Measurements from ENCODE around the gene DYNLT1.
"Not testable (repeated sequence)": the region's sequence is repeated elsewhere in the genome, so short reads cannot be mapped to it uniquely, and the experiment has no call there.

DYNLT1 gene

DNA sequence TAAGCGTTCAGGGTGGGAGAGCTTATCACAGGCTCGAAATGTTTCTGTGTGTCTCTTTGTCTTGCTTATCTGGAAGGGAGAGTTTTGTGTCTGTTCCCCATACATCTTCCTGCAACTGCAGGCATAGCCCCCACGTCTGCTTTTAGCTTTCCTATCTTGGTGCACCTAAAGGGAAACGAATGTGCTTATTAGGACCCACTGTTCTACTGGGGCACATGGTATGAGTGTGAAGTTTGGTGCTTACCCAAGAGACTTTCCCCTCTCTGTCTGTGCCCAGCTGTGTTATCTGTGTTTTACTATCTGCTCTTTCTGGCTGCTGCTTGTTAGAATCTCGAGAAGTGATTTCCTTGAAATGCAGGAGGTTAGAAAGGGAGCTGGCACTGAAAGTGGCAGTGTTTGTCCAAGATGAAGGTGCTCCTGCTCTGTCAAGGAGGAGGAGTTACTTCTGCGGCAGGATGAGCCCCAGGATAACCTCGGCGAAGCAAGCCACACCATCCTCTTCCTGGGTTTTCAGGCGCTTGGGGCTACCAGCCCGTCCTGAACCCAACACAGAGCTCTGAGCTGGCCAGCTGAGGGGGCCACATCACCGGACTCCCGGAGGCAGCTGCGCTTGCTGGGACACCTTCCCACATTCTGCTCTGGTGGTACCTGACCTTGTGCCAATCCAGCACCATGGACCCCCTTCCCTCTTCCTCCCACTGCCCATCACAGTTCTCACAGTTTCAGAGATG lies 23.4 kb downstream of the DYNLT1 start:
- DNase-seq: no peak

DNA sequence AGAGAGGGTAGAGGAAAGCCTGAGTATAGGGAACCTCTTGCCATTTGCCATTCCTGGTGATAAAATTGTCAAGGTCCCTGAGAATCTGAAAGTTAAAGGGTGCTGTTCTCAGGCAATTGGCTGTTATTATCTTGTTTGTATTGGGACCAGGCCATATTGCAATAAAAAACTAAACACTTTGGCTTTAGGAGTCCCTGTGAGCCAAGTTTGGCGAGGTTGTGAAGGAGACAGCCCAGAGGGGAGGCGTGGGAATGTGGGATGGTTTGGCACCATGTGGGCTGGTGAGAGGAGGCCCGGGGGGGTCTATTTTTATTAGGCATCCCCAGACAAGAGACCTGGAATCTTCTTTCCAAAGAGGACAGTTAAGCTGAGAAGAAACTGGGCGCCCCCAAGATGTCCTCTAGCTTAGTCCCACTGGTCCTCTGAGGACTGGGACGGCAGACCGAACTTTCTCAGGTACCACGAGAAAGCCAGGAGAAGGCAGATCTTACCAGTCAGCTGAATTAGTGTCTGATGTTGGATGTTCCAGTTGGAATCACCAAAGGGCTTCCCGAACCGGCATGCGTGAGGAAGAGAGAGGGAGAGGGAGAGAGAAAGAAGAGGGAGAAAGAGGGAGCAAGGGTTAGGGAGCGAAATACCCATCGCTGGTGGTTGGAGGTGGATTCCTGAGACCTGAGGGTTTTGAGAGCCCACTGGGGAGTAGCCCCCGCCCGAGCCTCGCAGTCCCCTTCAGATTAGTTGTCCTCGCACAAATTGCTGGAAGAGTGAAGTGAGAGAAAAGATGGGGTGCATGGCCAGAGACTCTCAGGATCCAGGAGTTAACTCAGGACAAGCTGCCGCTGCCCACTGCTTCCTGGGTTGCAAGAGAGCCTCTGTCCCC lies 24.4 kb downstream of the DYNLT1 start:
- DNase-seq: no peak

DNA sequence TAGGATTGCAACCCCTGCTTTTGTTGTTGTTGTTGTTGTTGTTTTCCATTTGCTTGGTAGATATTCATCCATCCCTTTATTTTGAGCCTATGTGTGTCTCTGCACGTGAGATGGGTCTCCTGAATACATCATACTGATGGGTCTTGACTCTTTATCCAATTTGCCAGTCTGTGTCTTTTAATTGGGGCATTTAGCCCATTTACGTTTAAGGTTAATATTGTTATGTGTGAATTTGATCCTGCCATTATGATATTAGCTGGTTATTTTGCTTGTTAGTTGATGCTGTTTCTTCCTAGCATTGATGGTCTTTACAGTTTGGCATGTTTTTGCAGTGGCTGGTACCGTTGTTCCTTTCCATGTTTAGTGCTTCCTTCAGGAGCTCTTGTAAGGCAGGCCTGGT lies 26.3 kb downstream of the DYNLT1 start:
- not testable (repeated sequence) for DNase-seq

DNA sequence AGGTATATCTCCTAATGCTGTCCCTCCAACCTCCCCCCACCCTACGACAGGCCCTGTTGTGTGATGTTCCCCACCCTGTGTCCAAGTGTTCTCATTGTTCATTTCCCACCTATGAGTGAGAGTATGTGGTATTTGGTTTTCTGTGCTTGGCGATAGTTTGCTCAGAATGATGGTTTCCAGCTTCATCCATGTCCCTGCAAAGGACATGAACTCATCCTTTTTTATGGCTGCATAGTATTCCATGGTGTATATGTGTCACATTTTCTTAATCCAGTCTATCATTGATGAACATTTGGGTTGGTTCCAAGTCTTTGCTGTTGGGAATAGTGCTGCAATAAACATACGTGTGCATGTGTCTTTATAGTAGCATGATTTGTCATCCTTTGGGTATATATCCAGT lies 29.9 kb downstream of the DYNLT1 start:
- DNase-seq: not testable (repeated sequence)

DNA sequence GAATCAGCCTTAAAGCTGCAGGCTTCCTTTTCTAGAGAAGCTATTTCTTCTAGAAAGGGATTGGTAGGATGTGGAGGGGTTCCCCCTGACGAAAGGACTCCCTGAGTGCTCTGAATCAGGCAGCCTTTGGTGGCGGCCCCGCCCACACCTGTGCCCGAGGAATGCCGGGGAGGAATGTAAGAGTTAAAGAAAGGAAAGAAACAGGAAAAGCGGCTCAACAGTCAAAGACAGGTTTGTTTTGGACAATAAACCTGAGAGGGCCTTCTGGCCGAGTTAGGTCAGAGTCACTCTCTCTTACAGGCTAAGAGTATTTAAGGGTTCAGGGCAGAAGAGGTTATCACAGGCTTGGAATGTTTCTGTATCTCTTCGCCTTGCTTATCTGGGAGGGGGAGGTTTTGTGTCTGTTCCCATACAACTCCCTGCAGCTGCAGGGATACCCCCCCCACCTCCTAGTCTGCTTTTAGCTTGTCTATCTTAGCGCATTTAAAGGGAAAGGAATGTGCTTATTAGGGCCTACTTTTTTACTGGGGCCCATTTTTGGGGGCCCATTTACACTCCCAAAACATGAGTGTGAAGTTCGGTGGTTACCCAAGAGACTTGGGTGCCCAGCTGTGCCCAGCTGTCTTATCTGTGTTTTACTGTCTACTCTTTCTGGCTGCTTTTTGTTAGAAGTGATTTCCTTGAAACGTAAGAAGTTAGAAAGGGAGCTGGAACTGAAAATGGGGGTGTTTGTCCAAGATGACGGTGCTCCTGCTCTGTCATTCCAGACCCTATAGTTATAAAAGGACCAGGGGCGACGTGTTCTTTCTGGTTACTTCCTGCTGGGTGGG lies 32.8 kb downstream of the DYNLT1 start:
- no peak for DNase-seq

DNA sequence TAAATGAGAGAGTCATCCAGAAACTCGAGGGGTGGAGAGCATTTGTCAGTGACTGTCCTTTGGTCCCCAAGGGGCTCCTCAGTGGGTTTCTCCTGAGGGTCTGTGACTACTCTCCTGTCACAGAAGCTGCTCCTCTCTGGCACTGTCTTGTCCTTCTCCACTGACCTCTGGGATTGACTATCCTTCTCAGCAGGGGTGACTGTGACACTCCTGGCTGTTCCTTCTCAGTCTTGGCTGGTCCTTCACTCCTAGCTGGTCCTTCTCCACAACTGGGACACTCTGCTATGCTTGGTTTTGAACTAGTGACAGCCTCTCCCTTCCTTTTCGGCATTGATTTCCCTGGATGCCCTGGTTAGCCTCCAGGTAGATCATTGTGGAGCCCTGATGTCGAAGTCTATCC lies 33.5 kb downstream of the DYNLT1 start:
- no peak for DNase-seq

DNA sequence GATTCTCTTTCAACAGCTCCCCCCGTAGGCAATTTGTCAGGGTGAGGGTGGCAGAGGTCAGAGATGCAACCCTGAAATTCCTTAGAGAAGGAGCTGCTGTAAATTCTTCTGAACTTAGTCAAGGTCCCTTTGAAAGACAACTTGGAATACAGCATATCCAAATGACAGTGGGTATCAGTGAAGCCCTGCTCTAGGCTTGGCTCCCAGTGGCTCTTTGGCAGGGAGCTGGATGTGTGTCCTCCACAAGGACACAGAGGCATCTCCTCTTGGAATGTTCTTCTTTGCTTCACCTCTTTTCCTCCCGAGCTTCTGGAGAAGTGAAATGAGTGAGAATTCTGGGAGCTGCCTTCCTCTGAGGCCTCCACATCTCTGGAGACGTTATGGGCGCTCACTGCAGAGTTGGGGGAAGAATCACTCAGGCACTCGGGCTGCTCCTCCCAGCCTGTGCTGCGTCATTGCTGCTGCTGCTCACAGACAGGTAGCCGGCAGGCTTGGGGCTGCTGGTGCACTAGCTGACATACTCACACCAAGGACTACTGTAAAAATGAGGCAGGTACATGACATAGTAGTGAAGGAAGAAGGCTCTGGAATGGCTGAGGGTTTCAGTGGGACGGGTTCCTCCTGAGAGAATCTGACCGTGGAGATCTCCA lies 34.1 kb downstream of the DYNLT1 start:
- no peak for DNase-seq

DNA sequence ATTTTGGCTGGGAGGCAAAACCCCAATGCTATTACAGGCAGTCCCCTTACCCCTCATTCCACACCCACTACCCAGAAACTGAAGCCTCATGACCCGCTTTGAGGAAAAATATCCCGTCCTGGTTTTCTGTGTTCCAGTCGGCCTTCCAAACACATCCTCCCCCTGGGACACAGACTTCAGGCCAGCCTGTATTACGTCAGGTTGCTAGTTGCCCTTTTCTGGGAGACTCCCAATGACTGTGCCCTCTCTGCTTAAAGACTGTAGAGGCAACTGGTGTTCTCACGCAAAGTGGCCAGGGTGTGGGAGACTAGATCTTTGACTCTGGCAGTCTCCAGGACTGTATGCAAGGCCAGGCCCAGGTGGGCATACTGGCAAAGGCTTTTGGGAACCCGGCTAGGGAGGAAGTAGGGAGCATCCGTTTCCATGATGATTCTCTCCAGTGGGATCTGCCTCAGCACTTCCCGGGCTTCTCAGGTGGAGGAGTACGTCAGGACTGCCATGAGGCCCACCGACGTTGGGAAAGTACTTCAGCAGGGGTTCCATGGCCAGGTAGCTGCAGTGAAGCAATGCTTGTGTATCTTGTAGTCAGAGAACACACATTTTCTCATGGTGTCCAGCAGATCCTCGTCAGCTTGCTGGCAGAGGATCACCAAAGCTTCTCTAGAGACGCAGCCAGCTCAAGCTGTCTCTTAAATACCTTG lies 34.9 kb downstream of the DYNLT1 start:
- DNase-seq: no peak

DNA sequence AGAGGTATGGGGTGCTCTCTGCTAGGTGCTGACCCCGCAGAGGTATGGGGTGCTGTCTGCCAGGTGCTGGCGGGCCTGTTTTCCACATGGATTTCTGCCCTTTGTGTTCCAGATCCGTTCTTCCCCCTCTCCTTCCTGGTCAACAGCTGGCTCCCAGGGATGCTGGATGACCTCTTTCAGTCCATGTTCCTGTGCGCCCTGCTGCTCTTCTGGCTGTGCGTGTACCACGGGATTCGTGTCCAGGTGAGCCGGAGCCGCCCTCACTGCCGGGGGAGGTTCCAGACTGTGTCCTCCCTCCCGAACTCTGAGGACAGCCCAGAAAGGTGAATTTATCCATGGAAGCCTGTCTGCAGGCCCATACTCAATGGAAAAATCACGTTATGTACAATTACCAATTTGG lies 36.3 kb downstream of the DYNLT1 start:
- no peak for DNase-seq

DNA sequence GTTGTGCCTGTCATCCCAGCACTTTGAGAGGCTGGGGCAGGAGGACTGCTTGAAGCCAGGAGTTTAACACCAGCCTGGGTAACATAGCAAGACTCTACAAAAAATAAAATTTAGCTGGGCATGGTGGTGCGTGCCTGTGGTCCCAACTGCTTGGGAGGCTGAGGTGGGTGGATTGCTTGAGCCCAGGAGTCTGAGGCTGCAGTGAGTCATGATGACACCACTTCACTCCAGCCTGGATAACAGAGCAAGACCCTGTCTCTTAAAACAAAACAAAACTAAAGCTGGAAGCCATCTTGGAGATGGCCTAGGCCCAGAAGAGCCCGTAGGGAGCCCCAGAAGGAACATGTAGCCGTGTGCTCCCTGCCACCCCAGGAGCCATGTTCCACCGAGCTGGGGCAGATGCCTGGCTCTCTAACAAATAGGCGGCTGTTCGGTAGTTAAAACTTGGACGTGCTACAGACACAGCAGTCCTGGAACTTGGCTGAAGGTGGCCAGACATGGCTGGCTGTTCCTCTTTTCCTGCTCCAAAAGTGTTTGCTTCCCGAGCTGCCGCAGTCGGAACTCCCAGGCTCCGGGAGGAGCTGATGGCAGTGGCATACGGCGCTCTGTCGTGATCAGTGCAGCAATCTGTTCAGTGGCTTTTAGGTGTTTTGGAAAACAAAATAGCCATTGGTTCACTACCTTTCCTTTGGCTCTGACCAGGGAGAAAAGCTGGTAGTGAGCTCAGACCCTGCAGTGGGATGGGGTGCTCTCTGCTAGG lies 37.0 kb downstream of the DYNLT1 start:
- no peak for DNase-seq

DNA sequence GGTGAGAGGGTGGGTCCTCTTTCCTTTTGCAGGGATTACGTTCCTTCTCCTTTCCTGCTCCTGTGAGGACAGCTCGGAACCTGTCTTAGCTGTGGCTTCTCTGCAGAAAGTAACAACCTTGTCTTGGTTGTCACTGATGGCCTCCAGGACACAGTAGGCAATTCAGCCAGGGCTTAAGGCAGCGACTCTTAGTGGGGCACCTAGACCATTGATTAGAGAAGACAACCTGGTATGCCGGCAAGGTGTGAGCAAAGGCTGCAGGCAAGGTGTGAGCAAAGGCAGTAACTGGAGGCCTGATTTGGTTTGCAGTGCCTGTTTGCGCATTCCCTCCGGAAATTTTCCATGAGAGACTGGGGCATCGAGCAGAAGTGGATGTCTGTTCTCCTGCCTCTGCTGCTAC lies 37.6 kb downstream of the DYNLT1 start:
- DNase-seq: no peak

DNA sequence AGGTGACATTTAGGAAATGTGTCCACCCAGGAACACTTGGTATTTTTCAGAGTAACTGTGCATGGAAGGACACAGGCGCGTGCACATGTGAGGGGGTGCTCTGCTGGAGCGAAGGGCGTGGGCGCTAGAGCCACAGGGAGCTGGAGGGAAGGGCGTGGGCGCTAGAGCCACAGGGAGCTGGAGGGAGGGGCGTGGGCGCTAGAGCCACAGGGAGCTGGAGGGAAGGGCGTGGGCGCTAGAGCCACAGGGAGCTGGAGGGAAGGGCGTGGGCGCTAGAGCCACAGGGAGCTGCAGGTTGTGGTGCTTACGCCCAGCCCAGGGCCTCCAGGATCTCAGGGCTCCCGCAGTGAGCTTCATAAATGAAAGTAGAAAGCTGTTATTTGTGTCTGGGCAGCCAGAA lies 38.5 kb downstream of the DYNLT1 start:
- DNase-seq: not testable (repeated sequence)

DNA sequence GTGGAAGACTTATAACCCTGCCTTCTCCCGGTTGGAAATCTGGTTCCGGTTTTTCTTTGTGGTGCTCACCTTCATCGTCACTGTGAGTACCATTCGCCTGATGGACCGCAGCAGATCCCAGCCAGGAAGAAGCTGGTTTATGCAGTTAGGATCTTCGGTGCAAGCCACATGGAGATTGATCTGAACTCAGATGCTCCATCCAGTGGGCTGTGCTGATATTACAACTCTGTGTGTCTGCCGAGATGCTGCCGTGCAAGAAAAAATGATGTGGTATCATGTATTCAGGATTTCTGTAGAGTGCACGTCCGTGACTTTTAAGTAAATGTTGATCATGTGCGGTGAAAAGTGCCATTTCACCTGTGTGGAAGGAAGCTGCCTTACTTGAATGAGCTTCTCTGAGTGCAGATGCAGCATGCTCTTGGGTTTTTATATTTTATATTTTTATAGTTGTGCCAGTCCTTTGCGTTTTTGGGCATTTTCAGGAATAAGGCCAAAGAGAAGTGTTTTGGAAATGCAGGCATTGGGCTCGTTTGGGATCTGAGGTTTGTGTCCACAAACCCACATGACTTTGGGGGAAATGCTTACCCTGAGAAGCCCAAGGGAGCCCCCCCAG lies 39.2 kb downstream of the DYNLT1 start:
- DNase-seq: peak; percentile 46

DNA sequence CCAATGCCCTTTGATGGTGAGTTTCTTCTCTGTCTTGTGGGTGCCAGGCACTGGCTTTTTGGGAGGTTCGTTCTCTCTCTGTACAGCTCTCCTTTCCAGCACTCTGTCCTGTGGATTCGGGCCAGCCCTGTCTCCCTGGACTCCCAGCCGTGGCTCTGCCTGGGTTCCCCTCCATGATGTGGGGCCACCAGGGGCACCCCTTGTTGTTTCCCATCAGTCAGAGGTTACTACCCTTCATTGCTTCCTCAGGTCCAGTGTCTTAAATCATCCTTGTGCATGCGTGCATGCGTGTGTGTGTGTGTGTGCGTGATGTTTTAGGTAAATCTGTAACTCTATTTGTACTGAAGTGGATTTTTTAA lies 40.5 kb downstream of the DYNLT1 start:
- no peak for DNase-seq

DNA sequence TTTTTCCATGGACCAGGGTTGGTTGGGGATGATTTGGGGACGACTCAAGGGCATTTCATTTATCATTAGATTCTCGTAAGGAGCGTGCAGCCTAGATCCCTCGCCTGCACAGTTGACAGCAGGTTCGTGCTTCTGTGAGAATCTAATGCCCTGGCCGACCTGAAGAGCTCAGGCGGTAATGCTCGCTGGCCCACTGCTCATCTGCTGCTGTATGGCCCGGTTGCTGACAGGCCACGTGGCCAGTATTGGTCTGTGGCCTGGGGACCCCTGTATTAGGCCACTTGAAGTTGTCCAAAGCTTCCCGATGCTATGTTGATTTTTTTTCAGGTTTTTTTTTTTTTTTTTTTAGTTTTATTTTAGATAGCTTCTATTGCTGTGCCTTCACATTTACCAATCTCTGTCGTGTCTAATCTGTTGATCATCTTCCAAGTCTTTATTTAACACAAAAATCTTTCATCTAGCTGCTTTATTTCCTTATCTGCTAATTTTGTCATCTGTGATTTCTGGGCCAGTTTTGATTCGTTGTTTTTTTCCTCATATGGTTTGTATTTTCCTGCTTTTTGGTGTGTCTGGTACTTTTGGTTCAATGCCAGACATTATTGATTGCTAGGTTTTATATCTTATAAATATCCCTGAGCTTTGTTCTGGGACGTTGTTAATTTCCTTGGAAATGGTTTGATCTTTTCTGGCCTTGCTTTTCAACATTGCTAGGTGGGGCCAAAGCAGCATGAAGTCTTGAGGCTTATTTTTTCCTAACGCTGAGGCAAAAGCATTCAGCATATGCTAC lies 41.1 kb downstream of the DYNLT1 start:
- DNase-seq: no peak

DNA sequence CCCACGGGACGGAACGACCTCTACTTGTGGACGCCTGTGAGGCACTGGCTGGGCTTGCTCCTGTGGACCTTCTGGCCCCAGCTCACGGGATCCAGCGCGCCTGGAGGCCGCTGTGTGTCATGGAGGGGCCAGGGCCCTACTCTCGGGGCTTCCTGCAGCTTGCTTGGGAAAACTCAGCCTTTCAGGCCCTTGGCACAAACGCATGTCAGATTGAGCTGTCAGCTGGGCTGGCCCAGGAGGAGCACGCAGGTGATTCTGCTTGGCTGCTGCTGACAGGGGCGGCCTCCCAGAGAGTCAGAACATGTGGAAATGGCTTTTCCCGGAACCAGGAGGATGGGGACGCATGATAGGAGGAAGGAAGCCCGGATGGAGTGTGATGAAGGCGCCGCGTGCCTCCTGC lies 44.9 kb downstream of the DYNLT1 start:
- DNase-seq: no peak

DNA sequence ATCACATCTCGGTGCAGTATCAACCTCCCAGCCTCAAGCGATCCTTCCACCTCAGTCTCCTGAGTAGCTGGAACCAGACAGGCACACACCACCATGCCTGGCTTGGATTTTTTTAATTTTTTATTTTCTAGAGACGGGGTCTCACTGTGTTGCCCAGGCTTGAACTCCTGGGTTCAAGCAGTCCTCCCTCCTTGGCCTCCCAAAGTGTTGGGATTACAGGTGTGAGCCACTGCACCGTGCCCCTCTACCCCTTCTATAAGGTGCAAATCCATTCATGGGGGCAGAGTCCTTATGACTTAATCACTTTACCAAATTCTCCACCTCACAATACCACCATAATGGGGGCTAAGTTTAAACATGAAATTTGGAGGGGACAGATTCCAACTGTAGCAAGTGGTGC lies 47.0 kb downstream of the DYNLT1 start:
- DNase-seq: no peak

DNA sequence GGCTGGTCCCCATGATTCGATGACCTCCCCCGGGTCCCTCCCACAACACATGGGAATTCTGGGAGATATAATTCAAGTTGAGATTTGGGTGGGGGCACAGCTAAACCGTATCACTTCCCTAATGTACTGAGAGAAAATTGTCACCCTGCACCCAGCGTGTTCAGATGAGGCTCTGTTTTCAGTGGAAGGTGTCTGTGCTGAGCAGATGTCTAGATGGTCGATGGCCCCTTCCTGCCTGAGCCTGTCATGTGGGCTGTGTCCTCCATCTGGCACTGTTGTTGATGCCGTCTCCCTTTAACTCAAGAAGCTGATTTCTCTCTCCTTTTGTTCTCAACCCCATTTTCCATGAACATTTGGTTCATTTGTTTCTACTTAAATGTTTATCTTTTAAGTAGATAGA lies 47.7 kb downstream of the DYNLT1 start:
- no peak for DNase-seq

DNA sequence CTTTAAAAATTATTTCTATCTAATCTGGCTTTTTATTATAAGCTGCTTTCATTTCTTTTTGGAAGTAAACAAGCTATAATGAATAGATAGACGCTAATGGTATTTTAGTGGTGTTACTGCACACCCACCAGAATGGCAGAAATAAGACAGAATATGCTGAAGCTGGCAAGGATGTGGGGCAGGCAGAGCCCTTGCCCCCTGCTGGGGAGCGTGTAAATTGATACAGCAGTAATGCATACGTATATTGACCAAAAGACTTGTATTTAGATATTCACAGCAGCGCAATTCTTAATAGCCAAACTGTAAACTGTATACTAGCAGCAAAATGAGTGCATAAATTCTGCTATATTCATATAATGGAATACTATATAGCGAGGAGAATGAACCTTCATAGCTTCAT lies 49.3 kb downstream of the DYNLT1 start:
- DNase-seq: no peak

DNA sequence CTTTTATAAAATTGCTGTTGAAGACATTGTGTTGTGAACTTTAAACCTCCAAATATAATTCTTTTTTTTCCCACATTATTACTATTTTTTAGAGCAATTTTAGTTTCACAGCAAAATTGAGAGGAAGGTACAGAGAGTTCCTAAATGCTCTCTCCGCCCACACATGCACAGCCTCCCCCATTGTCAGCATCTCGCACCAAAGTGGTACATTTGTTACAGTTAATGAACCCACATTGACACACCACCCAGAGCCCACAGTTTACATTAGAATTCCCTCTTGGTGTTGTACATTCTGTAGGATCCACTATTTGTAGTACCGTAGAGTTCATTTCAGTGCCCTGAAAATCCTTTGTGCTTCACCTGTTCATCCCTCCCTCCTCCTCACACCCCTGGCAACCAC lies 50.9 kb downstream of the DYNLT1 start:
- no peak for DNase-seq

Data from DMS153 (cell line).